Measurements from ENCODE around the gene DRD3.

The DRD3 gene

DNA sequence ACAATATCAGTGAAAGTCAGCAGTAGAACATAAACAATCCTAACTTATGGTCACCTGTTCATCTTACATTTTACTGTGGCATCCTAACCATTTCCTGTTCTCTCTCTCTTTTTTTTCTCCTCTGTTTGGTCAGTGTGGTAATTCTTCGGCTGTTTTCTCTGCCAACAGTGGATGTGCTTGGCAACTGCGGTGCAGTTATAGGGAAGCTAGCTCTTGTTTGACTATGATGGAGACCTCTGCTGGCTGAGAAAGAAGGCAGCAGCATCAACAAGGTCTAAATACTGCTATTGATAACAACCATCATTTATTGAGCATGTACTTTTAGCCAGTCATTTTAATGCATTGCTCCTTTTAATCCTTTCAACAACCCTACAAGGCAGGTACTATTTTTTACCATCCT is 723 bp upstream of the DRD3 start:
- no peak for DNase-seq (ENCODE audit: low read depth)

DNA sequence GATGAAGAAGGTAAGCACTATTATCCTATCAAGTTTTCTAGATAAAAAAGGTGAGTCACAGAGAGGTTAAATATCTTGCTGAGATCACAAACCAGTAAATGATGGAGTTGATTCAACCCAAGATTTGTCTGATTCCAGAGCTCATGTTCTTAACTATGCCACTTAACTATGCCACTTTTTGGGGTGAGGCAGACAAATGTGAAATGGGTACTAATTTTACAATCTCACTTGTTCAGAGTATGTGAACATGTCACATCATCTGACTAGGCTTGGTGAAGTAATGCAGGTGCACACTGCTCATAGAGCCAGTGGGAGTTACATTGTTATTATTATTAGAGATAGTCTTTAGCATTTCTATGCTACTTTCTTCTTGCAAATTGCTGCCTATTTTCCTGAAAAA is 2.0 kb downstream of the DRD3 start:
- no peak for DNase-seq (ENCODE audit: low read depth)

DNA sequence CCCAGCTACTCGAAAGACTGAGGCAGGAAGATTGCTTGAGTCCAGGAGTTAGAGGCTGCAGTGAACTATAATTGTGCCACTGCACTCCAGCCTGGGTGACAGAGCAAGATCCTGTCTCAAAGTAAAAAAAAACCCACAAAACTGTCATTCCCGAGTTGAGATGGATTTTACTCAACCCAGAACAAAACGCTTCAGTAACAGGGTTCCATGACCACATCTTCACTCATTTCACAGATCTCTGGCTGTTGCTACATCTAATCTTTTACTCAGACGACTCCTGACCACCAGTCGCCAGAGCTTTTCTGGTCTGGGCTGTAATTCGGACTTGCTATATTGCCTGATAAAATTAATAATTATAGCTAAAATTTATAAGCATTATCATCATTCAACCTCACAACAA is 2.4 kb downstream of the DRD3 start:
- no peak for DNase-seq (ENCODE audit: low read depth)

DNA sequence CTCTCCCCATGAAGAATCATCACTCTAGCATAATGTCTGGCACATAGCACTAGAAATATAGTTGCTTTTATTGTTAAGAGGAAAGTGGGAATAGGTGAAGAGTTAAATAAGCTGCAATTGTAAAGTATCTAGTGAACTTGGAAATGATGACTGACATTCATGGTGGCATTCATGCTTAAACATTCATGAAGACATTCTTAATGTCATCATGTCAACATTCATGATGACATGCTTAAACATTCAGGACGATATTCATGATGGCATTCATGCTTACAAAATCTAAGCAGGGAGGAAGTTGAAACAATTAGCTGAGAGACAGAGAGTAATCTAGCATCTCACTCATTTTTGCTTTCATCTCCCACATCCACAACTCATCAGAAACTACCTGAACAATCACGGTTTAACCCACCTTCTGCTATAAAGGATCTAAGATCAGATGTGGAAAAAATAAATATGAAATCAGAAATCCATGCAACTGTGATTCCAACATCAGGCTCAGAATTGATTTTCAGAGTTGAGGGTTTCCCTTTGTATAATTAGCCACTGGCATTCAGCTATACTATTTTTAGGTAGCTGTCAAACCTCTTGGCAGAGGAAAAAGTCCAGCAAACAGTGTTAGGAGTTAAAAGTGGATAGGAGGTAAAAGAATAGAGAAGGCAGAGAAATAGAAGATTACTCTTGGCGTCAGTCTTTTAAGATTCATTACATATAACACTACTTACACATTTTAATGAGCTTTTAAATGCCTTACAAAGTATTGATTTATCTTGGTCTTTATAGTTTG is 3.5 kb downstream of the DRD3 start:
- no peak for DNase-seq (ENCODE audit: low read depth)

DNA sequence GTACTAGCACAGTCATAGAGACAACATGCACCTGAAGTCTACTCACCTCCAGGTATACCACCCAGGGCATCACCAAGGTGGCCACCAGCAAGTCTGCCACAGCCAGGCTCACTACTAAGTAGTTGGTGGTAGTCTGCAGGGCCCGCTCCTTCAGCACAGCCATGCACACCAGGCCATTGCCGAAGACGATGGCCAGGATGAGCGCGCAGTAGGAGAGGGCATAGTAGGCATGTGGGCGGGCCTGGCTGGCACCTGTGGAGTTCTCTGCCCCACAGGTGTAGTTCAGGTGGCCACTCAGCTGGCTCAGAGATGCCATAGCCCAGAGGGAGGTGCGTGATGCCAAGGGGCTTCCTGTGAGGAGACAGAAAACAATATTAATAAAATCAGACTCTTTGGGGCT is 7.2 kb downstream of the DRD3 start:
- no peak for DNase-seq (ENCODE audit: low read depth)

DNA sequence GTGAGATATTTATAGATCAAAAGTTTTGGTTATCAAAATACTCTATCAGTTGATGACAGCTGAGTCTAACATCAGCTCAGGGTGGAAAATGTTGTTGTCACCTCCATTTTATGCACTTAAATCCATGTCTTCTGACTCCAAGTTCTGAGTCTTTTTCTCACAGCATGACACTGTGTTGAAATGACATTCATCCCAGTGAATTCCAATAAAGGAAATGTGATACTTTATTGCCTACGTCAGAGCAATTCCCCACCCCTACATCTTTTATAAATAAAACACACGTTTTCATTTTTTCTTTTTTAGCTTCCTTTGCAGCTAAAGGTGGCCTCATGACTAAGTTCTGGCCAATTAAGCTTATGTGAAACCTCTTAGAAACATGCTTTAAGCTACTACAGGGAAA is 10.7 kb downstream of the DRD3 start:
- DNase-seq (ENCODE audit: low read depth): no peak

DNA sequence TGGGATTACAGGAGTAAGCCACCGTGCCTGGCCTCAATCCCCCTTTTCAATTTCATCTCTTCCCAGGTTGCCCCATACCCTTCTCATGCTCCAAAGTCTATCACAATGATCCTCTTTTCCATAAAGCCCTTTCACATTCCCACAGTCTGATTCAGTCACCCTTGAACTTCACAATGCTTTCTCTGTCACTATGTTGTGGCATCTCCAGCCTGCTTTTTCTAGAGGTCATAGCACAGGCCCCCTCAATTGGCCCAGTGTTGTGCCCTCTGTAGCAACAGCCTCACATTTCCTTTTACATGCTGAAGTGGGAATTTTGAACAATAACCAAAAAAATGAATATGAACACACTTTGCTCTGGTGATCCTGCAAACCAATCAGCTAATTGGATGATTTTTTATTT is 21.5 kb downstream of the DRD3 start:
- DNase-seq (ENCODE audit: low read depth): no peak

DNA sequence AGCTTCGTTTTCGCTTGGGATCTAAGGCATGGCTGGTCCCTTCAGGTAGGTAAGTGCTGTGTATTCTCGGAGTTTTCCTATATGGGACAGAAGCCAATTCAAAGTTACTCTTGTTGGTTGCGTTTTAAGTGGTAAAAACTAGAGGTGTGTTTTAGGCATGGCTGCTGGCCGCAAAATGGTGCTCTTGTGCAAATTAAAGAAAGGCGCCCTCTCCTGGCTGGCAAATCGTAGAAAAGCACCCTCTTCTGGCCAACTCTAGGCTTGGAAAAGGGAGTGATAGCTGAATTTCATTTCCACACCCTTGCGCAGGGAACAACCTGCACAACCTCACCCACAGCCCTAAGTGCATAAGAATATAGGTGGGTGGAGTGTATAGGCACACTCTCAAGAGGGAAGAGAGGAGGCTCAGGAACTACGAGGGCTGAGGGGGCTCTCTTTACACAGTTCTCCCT is 23.5 kb downstream of the DRD3 start:
- no peak for DNase-seq (ENCODE audit: low read depth)

DNA sequence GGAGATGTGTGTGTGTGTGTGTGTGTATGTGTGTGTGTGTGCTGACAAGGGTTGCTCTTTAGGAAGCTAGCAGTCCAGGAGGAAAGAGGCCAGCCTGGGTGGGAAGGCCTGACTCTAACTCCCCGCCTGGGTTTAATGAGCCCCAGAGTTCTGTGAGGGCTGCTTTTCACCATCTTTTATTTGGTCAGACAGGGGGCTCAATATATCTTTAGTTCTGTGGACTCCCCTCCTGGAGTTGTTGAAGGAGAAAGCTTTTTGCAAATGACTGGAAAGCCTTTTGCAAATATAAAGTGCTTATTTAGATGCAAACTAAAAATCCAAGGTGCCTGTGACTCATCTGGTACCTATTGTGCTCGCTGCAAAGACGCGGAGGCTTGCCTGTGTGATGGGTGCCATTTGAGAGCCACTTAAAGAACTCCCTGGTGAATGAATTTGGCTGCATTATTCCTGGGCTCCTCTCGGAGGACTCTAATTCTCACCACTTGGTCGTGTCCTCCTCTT is 24.5 kb downstream of the DRD3 start:
- no peak for DNase-seq (ENCODE audit: low read depth)

DNA sequence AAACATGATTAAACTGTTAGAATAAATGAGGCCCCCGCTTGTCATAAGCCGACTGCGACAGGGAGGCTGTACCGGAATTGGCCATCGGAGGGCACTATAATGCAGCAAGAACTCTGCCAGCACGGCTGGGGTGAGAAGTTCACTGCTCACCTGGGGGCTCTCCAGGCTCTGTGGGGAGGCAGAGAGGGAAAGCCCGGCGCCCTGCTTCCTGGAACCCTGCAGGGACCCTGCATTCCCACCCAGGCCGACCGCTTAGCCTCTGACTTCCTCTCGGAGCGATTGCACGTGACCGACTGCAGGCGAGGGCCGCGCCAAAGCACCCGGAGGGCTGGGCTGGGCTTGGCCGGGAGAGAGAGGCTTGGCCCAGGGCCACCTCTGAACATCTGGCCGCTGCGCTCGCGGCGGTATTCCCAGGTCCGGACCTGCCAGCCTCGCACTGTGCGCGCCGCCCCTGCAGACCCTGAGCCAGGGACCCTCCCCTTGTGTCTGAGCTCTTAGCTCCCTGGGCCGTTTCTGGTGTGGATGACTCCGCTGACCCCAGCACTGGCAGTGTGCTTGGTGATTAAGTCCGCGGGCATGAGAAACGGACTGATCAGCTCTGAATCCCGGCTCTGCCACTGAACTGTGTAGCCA is 26.2 kb downstream of the DRD3 start:
- DNase-seq (ENCODE audit: low read depth): peak; percentile 77

DNA sequence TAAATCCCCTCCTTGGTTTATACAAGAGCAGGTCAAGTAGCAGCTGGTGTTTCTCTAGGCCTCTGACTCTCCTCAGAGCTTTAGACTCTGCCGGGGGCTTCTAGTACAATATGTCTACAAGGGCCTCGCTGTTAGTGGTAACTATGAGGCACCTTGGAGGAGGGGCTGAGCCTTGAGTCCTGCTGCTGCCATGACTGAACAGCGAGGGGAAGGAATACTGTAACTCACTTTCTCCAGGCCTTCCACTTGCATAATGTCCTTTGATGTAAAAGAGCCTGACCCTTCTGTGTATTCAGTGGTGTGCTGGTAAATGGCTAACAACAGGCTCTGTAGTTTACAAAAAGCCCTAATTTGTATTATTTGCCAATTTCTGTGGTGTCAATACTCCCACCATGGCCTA is 27.8 kb downstream of the DRD3 start:
- DNase-seq (ENCODE audit: low read depth): no peak

DNA sequence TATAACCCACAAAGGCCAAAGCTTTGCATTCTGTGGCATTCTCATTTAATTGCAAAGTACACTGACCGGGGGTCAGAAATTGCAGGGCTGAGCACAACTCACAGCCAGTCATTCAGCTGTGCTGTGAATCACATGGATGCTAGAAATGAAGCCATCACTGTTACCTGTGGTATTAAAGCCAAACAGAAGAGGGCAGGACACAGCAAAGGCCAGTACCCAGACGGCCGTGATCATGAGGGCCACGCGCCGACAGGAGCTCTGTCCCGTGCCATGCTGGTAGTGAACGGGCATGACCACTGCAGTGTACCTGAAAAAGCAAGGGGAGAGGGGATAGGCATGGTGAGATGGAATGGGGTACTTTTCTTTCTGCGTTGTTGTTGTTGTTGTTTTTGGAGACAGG is 31.6 kb downstream of the DRD3 start:
- no peak for DNase-seq (ENCODE audit: low read depth)

DNA sequence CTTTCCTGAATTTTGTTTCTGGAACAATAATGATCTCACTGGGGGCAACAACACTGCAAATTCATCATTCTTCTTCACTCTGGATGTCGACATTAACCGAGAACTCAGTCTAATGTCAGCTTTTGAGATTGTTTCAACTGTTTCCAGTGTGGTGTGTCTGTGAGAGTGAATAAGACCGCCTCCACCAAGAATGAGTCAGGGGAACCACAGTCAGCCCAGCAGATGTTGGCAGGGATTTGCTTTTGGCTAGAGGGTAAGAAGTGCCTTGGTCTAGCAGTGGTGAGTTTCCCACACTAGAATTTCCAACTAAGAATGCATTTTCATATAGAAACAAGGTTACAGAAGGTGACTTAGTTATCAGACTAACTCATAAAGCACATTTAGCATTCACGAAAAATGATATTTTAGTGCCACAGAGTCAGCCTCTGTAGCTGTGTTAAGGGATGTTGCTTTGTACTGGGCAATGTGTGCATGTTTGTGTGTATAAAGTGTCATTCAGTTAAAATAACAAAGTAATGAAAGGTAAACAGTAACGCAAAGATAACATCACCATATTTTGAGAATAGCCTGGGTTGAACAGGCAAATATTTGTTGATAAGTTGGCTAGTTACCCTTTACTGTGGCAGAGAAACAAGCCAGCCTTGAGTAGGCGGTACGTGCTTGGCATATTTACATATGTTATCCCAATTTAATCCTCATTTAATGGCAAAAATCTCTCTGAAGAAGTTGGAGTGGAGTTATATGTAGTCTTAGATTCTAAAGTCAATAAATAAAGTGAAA is 33.8 kb downstream of the DRD3 start:
- DNase-seq (ENCODE audit: low read depth): no peak

DNA sequence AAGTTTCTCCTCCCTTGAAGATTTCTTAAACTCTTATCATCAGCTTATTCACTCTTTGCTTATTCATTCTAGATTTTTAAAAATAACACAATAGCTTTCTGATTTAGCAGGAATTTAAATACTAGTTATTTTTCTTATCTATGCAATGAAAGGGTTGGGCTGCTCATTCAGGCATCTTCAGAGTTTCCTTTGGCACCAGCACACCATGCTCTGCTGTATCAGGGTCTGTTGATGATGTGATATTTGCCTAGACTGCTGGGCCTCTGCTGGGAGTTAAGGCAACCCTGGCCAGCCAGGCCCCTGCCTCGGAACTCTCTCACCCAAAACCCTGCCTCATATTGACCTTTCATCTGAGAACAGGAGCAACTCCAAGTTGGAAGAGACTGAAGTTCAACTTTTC is 35.0 kb downstream of the DRD3 start:
- DNase-seq (ENCODE audit: low read depth): no peak

DNA sequence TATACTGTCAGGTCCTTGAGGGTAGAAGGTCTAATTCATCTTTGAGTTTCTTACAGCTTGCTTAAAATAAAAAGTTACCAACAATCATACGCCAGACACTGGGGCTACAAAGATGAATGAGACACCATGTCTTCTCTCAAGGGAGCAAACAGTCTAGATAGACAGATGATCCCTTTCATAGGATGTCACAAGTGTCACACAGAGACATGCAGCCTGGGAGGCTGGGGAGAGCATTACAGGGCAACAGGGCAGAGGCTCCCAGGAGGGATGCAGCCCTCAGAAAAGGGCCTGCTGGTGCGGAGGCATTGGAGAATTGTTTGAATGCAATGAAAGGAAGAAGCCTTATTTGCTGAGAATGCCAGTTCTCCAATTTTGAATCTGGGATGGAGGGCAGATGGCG is 39.0 kb downstream of the DRD3 start:
- DNase-seq (ENCODE audit: low read depth): no peak

DNA sequence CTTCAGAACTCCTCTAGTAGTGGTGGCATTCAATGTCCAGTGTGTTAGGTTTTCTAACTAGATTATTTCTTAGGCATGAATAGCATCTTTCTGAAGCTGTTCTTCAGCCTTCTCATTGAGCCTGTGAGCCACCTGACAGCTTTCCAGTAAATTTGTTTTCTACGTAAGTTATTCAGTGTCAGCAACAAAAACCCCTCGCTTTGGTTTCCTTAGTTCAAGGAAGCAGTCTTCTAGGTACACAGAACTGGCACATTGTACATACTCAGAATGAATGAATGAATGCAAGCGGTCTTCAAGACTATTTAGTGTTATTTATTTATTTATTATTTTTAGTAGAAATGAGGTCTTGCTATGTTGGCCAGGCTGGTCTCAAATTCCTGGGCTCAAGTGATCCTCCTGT is 44.9 kb downstream of the DRD3 start:
- no peak for DNase-seq (ENCODE audit: low read depth)

DNA sequence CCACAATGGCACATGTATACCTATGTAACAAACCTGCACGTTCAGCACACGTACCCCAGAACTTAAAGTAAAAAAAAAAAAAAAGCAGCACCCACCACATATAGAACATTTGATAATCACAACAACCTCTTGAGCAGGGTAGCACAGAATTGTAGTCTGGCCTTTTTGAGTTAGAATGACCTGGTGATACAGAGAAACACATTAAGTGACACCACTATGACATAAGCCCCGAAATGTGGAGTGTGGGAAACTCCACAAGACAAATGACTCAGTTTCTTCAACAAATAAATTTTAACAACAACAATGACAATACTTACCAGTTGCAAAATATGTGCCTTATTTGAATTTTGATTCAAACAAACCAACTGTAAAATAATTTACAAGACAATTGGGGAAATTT is 46.4 kb downstream of the DRD3 start:
- DNase-seq (ENCODE audit: low read depth): no peak

DNA sequence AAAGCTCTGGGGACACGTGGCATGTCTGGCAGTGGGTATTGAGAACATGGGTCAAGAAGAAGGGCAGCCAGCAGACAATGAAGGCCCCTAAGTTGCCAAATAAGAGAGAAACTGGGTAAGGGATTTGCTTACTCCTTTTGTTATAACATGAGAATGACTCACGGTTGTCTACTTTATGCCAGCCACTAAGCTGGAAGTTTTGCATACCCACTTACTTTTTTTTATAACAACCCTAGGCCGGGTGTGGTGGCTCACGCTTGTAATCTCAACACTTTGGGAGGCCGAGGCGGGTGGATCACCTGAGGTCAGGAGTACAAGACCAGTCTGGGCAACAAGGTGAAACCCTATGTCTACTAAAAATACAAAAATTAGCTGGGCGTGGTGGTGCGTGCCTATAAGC is 50.0 kb downstream of the DRD3 start:
- DNase-seq (ENCODE audit: low read depth): no peak

DNA sequence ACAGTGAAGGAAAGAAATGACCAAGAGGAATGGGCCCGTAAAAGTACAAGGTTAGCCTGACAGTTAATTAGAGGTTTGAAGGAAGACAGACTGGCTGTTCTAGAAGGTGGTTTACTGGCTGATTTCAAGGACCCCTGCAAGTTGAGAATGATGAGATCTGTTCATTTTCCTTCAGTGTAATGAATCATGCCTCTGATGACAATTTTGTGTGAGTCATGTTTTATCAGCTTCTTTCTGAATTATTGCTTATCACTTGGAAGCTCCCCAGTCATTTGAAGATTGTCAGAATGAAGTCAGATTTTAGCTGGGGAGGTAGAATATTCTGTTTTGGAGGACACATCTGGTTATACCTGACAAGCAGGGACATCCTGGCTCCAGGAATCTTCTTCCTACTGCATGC is 50.6 kb downstream of the DRD3 start:
- no peak for DNase-seq (ENCODE audit: low read depth)

DNA sequence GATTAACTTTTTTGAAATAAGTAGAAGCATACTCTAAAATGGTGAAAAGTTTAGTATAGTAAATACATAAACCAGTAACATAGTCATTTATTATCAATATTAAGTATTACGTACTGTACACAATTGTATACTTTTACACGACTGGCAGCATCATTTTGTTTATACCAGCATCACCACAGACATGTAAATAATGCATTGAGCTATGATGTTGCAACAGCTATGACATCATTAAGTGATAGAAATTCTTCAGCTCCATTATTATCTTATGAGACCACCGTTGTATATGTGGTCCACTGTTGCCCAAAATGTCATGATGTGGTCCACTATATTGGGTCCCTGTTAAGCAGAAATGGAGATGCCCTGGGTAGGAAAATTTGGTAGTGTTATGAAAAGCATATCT is 51.3 kb downstream of the DRD3 start:
- DNase-seq (ENCODE audit: low read depth): no peak

DNA sequence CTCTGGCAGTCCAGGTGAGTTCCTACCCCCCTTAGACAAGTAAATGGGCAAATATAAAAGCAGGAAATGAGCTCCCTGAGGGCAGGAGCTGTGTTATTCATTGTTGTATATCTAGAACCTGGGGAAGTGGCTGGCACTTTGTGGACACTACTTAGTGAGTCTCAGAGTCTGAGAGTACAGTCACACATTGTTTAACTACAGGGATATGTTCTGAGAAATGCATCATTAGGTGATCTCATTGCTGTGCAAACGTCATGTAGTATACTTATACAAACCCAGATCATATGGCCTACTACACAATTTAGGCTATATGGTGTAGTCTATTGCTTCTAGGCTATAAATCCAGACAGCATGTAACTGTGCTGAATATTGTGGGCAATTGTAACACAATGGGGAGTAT is 52.4 kb downstream of the DRD3 start:
- no peak for DNase-seq (ENCODE audit: low read depth)

DNA sequence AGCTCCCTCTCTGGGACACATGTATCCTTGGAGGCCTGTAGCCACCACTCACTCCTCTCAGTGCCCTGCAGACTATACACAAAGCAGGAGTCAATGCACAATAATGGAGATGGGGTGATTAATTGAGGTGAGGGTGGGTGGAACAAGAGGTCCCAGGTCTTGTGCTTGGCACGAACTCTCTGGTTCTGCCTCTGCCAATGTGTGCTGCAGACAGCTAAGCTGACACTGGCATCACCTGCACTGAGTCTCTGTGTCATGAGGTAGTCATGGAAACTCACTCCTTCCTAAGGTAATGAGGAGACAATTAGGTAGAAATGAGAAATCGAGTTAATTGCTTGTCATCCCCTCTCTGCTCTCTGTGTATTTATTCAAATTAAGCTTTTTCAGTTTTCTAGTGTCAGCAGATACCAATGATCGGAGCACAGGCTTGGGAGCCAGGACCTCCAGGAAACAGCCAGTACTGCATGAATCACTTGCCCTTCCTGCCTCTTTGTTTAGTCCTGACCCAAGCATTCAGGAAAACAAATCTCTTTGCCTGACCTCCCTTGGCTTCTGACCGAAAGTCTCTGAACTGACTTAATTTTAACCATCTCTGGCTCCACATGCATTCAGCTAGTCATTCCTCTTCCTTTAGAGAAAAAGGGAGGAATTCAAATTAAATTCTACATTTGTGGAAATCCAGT is 56.7 kb downstream of the DRD3 start:
- no peak for DNase-seq (ENCODE audit: low read depth)
